GM23338 (cell line): ENCODE data around the gene LCE1F. TPM values are rescaled to one million over a fixed set of nuclear protein-coding genes. Genes with fewer than 3 reads are reported as not detected.

Experiments used
- CREB1 ChIP-seq: fragments of 250-450 bp; sonication (Bioruptor Pico); IDR thresholded peaks from 2 replicates; pipeline ENCODE4 v1.5.0; 2020; ENCODE audit warnings: low read depth, mild to moderate bottlenecking, moderate library complexity
- ETS1 ChIP-seq: IDR thresholded peaks from 2 replicates; pipeline ENCODE4 v1.6.1; 2016; ENCODE audit warnings: antibody characterized with exemption
- POLR2AphosphoS5 ChIP-seq: IDR thresholded peaks from 2 replicates; pipeline ENCODE4 v1.6.1; 2016; ENCODE audit warnings: antibody characterized with exemption, low read depth
- STAT1 ChIP-seq: IDR thresholded peaks from one replicate; pipeline ENCODE4 v1.6.1; 2016; ENCODE audit warnings: antibody characterized with exemption; ENCODE audit not compliant: unreplicated experiment
- ZNF114 ChIP-seq: fragments of 250-450 bp; sonication (Bioruptor Pico); IDR thresholded peaks from 2 replicates; pipeline ENCODE4 v1.5.0; 2020; ENCODE audit warnings: mild to moderate bottlenecking, moderate library complexity
- ZNF462 ChIP-seq: fragments of 250-450 bp; sonication (Bioruptor Pico); IDR thresholded peaks from 2 replicates; pipeline ENCODE4 v1.5.0; 2020; ENCODE audit warnings: mild to moderate bottlenecking, moderate library complexity
- polyA plus RNA-seq: library from polyadenylated mRNA; unstranded; fragments of >200 nt; fragmentation: Nextera tagmentation; extraction: Ambion mirVana; gene quantifications from 2 replicates; pipeline ENCODE4 v1.2.1, GENCODE V29; 2016
- total RNA-seq: library from RNA; depleted of rRNA; stranded (reverse); fragments of >200 nt; shearing (Covaris generic); gene quantifications from 2 replicates; pipeline ENCODE4 v1.2.3, GENCODE V29; 2014; rRNA removed

Gene LCE1F
- total and polyA plus RNA-seq, 2 experiments from 2014 or later: not detected

GRCh38 chr1:152824964-152825363 lies 50.0 kb downstream of the LCE1F start (continued):
- TF ChIP-seq ETS1 (no peak), POLR2AphosphoS5 (no peak), ZNF114 (CRISPR knock-in tag) (no peak), CREB1 (CRISPR knock-in tag) (no peak), STAT1 (no peak), ZNF462 (CRISPR knock-in tag) (no peak)

Other genes with a start within 250 kb of the LCE1F start
- gene LCE3E, start 208.4 kb upstream of the LCE1F start, total RNA-seq: not detected in 2 replicates
- not detected in 2 replicates for gene LCE3E, start 208.4 kb upstream of the LCE1F start, polyA plus RNA-seq
- gene LCE3D, start 194.6 kb upstream of the LCE1F start, total RNA-seq: not detected in 2 replicates
- 0.52 TPM in 1 of 2 replicates, not detected in the other for gene LCE3D, start 194.6 kb upstream of the LCE1F start, polyA plus RNA-seq
- gene LCE3C, start 174.9 kb upstream of the LCE1F start, total RNA-seq: not detected in 2 replicates
- not detected in 2 replicates for gene LCE3C, start 174.9 kb upstream of the LCE1F start, polyA plus RNA-seq
- gene LCE3B, start 161.3 kb upstream of the LCE1F start, total RNA-seq: not detected in 2 replicates
- not detected in 2 replicates for gene LCE3B, start 161.3 kb upstream of the LCE1F start, polyA plus RNA-seq
- gene LCE3A, start 152.0 kb upstream of the LCE1F start, total RNA-seq: not detected in 2 replicates
- gene LCE3A, start 152.0 kb upstream of the LCE1F start, polyA plus RNA-seq: not detected in 2 replicates
- gene LCE2D, start 111.8 kb upstream of the LCE1F start, total RNA-seq: not detected in 2 replicates
- not detected in 2 replicates for gene LCE2D, start 111.8 kb upstream of the LCE1F start, polyA plus RNA-seq
- not detected in 2 replicates for gene LCE2C, start 99.9 kb upstream of the LCE1F start, total RNA-seq
- not detected in 2 replicates for gene LCE2C, start 99.9 kb upstream of the LCE1F start, polyA plus RNA-seq
- not detected in 2 replicates for gene LCE2B, start 89.0 kb upstream of the LCE1F start, total RNA-seq
- gene LCE2B, start 89.0 kb upstream of the LCE1F start, polyA plus RNA-seq: not detected in 2 replicates
- gene LCE2A, start 76.8 kb upstream of the LCE1F start, total RNA-seq: not detected in 2 replicates
- gene LCE2A, start 76.8 kb upstream of the LCE1F start, polyA plus RNA-seq: not detected in 2 replicates
- gene LCE4A, start 67.0 kb upstream of the LCE1F start, total RNA-seq: not detected in 2 replicates
- not detected in 2 replicates for gene LCE4A, start 67.0 kb upstream of the LCE1F start, polyA plus RNA-seq
- gene KPRP, start 17.1 kb upstream of the LCE1F start, total RNA-seq: not detected in 2 replicates
- gene KPRP, start 17.1 kb upstream of the LCE1F start, polyA plus RNA-seq: not detected in 2 replicates
- gene LCE1E, start 11.1 kb downstream of the LCE1F start, total RNA-seq: not detected in 2 replicates
- gene LCE1E, start 11.1 kb downstream of the LCE1F start, polyA plus RNA-seq: 0.43 TPM in 1 of 2 replicates, not detected in the other
- not detected in 2 replicates for gene LCE1D, start 21.6 kb downstream of the LCE1F start, total RNA-seq
- gene LCE1D, start 21.6 kb downstream of the LCE1F start, polyA plus RNA-seq: not detected in 2 replicates
- not detected in 2 replicates for gene LCE1C, start 31.5 kb downstream of the LCE1F start, total RNA-seq
- gene LCE1C, start 31.5 kb downstream of the LCE1F start, polyA plus RNA-seq: not detected in 2 replicates
- not detected in 2 replicates for gene LCE1B, start 36.8 kb downstream of the LCE1F start, total RNA-seq
- gene LCE1B, start 36.8 kb downstream of the LCE1F start, polyA plus RNA-seq: not detected in 2 replicates
- gene LCE1A, start 52.3 kb downstream of the LCE1F start, total RNA-seq: not detected in 2 replicates
- gene LCE1A, start 52.3 kb downstream of the LCE1F start, polyA plus RNA-seq: not detected in 2 replicates
- gene LCE6A, start 67.7 kb downstream of the LCE1F start, total RNA-seq: not detected in 2 replicates
- not detected in 2 replicates for gene LCE6A, start 67.7 kb downstream of the LCE1F start, polyA plus RNA-seq
- gene LCE7A, start 84.9 kb downstream of the LCE1F start, total RNA-seq: not detected in 2 replicates
- gene LCE7A, start 84.9 kb downstream of the LCE1F start, polyA plus RNA-seq: not detected in 2 replicates
- gene SMCP, start 103.2 kb downstream of the LCE1F start, total RNA-seq: not detected in 2 replicates
- gene SMCP, start 103.2 kb downstream of the LCE1F start, polyA plus RNA-seq: not detected in 2 replicates
- not detected in 2 replicates for gene IVL, start 133.4 kb downstream of the LCE1F start, total RNA-seq
- gene IVL, start 133.4 kb downstream of the LCE1F start, polyA plus RNA-seq: not detected in 2 replicates
- not detected in 2 replicates for gene SPRR5, start 172.1 kb downstream of the LCE1F start, total RNA-seq
- gene SPRR5, start 172.1 kb downstream of the LCE1F start, polyA plus RNA-seq: not detected in 2 replicates
- gene SPRR4, start 195.5 kb downstream of the LCE1F start, total RNA-seq: not detected in 2 replicates
- not detected in 2 replicates for gene SPRR4, start 195.5 kb downstream of the LCE1F start, polyA plus RNA-seq
- not detected in 2 replicates for gene SPRR1A, start 208.9 kb downstream of the LCE1F start, total RNA-seq
- gene SPRR1A, start 208.9 kb downstream of the LCE1F start, polyA plus RNA-seq: not detected in 2 replicates
- gene SPRR3, start 226.6 kb downstream of the LCE1F start, total RNA-seq: not detected in 2 replicates
- not detected in 2 replicates for gene SPRR3, start 226.6 kb downstream of the LCE1F start, polyA plus RNA-seq